NCI-H2171 (cell line): ENCODE data around the gene CEACAM5.

Experiments used
- DNase-seq: peaks from one replicate; lab custom pipeline; 2025; lab: John Stamatoyannopoulos, UW

The CEACAM5 gene

GRCh38 chr19:41708481-41708880 is at the start of gene CEACAM5:
Gene CEACAM5 (plus strand): TSS chr19:41708626. CDS start chr19:41708732, 106 bp downstream.
- DNase-seq = no peak

- no peak for DNase-seq
These were observed 42.4 kb upstream of the CEACAM5 start for GRCh38 chr19:41666075-41666474.

GRCh38 chr19:41668315-41668714 is 40.1 kb upstream of the CEACAM5 start:
- no peak for DNase-seq

- DNase-seq = no peak
These were observed 37.7 kb upstream of the CEACAM5 start for GRCh38 chr19:41670755-41671154.

- no peak for DNase-seq
These were observed 36.9 kb upstream of the CEACAM5 start for GRCh38 chr19:41671486-41671885.

- DNase-seq = no peak
These were observed 26.0 kb upstream of the CEACAM5 start for GRCh38 chr19:41682437-41682836.

- DNase-seq = no peak
These were observed 21.0 kb upstream of the CEACAM5 start for GRCh38 chr19:41687419-41687818.

GRCh38 chr19:41688098-41688497 is 20.3 kb upstream of the CEACAM5 start, which contains the start of gene CEACAM7:
Gene CEACAM7 (minus strand): TSS chr19:41688270. CDS start chr19:41688165, 105 bp downstream.
- DNase-seq = no peak

GRCh38 chr19:41688687-41689086 is 19.7 kb upstream of the CEACAM5 start:
- DNase-seq = no peak

- no peak for DNase-seq
These were observed 18.2 kb upstream of the CEACAM5 start for GRCh38 chr19:41689993-41690800.

- no peak for DNase-seq
These were observed 17.7 kb upstream of the CEACAM5 start for GRCh38 chr19:41690801-41691065.

- no peak for DNase-seq
These were observed 17.0 kb upstream of the CEACAM5 start for GRCh38 chr19:41691268-41691970.

GRCh38 chr19:41694196-41694595 is 14.2 kb upstream of the CEACAM5 start:
- DNase-seq = no peak

GRCh38 chr19:41694831-41695635 is 13.4 kb upstream of the CEACAM5 start:
- DNase-seq = no peak

- no peak for DNase-seq
These were observed 12.7 kb upstream of the CEACAM5 start for GRCh38 chr19:41695745-41696144.

- DNase-seq = no peak
These were observed 11.8 kb upstream of the CEACAM5 start for GRCh38 chr19:41696402-41697197.

- no peak for DNase-seq
These were observed 11.1 kb upstream of the CEACAM5 start for GRCh38 chr19:41697198-41697855.

- no peak for DNase-seq
These were observed 9.6 kb upstream of the CEACAM5 start for GRCh38 chr19:41698746-41699230.

GRCh38 chr19:41699231-41699967 is 9.0 kb upstream of the CEACAM5 start:
- no peak for DNase-seq

GRCh38 chr19:41699968-41700323 is 8.5 kb upstream of the CEACAM5 start:
- DNase-seq = no peak
